LNCaP clone FGC (cell line): ENCODE data around the gene WNT16.

Experiments used
- DNase-seq: peaks from one replicate; pipeline ENCODE4 v3.0.0-alpha.2; 2011; ENCODE audit warnings: low read depth
- H3K4me3 ChIP-seq: 2 replicates; pipeline ENCODE4 v1.5.1; 2011; ENCODE audit warnings: mild to moderate bottlenecking, low read depth, low read length, control low read depth
- TF ChIP-seq, protein P1 (sequence below): IDR thresholded peaks from 2 replicates; pipeline ENCODE4 v1.5.1; 2012; ENCODE audit warnings: mild to moderate bottlenecking; ENCODE audit not compliant: control insufficient read depth, insufficient read depth; ENCODE audit errors: extremely low read depth

Gene WNT16

DNA sequence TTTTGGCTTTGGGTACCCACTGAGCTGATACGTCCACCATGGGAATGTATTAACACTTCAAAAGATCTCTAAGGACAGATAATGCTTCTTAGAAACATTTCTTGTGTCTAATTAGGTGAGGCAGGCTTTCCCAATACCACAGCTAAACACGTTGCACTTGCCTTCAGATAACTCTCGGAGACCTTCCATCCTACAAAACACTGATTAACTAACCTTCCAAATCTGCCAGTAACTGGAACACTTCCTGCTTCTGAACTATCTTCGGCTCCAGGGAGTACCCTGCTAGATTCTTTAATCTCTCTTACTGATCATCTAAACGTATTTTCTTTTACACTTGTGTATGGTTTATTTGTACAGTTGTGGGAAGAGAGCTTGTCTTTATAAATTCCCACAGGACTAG is 1.1 kb upstream of the WNT16 start:
- TF ChIP-seq, protein P1, sequence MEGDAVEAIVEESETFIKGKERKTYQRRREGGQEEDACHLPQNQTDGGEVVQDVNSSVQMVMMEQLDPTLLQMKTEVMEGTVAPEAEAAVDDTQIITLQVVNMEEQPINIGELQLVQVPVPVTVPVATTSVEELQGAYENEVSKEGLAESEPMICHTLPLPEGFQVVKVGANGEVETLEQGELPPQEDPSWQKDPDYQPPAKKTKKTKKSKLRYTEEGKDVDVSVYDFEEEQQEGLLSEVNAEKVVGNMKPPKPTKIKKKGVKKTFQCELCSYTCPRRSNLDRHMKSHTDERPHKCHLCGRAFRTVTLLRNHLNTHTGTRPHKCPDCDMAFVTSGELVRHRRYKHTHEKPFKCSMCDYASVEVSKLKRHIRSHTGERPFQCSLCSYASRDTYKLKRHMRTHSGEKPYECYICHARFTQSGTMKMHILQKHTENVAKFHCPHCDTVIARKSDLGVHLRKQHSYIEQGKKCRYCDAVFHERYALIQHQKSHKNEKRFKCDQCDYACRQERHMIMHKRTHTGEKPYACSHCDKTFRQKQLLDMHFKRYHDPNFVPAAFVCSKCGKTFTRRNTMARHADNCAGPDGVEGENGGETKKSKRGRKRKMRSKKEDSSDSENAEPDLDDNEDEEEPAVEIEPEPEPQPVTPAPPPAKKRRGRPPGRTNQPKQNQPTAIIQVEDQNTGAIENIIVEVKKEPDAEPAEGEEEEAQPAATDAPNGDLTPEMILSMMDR = no peak
- no peak for DNase-seq
- no peak overlapping the region for H3K4me3 ChIP-seq

DNA sequence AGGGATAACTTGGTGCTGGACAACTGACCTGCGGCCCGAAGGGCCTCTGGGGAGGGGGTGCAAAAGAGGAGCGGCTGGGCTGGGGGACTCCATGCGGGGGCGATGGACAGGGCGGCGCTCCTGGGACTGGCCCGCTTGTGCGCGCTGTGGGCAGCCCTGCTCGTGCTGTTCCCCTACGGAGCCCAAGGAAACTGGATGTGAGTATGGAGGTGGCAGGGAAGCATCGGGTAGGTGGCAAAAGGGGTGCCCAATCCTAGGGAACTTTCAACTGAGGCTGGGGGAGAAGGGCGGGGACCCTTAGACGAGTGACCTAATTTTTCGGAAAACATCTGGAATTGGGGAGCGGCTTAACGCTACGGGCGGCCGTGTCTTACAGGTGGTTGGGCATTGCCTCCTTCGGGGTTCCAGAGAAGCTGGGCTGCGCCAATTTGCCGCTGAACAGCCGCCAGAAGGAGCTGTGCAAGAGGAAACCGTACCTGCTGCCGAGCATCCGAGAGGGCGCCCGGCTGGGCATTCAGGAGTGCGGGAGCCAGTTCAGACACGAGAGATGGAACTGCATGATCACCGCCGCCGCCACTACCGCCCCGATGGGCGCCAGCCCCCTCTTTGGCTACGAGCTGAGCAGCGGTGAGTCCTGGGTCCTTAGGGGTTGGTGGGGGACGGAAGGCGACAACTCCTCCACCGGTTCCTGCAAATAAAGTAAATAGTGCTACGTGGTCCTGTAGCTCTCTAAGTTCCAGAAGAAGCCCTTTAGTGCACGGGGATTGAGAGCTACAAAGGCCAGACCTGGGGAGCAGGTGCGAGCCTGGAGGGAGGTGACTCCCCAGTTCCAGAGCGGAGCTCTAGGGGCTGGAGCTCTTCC is 622 bp downstream of the WNT16 start:
- DNase-seq = no peak
- TF ChIP-seq, protein P1 = no peak
- no peak overlapping the region for H3K4me3 ChIP-seq

DNA sequence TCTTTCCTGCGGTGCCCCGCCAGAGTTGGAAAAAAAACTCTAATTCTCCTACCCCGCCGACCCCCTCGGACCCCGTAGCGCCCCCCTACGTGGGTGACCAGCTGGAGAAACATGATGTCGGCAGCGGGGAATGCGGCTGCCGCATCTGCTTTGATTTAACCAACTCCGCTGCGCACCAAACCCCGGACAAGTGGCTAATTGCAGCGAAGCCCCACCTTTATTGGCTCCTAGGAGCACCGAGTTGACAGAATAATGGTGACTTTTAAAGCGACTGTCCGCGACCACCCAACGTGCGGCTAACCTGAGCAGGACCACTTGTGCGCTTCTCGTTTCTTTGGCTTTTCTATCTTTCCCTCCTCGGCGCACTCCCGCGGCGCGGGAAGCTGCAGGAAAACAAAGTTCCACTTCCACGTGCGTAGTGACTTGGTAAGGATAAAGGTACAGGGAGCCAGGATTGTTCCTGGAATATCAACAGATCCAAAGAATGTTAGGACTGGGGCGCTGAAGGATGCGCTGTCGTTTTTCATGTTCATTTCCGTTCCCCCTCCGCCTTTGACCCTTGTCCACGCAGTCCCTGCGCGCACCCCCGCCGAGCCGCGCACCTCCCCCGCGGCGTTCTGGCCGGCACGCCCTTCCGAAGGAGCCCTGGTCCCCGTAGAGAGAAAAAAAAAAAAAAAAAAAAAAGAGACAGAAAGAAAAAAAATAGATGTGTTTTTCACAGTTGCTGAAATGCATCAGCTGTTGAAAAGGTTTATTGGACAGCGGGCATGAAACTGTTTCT is 1.4 kb downstream of the WNT16 start:
- no peak overlapping the region for H3K4me3 ChIP-seq
- DNase-seq = no peak

DNA sequence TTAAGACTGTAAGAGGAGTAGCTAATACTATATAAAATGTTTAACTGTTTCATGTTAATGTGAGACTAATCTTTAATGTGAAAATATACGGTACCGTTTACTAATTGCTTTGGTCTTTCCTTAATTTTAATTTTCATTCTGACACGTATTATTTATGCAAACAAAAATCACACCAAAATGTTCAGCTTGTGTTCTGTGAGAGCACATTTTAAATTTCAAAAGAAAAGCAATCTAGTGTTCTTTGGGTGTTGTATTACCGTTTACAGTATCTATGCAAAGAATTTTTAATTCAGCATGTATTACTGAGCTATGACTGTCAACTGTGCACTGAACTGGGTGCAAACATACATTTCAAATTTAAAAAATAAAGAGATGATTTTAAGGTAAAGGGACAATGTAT is 2.2 kb downstream of the WNT16 start:
- no peak overlapping the region for H3K4me3 ChIP-seq
- no peak for DNase-seq
- TF ChIP-seq, protein P1 = no peak

More for the DNA sequence above, 1.4 kb downstream of the WNT16 start:
- TF ChIP-seq, protein P1 = no peak

DNA sequence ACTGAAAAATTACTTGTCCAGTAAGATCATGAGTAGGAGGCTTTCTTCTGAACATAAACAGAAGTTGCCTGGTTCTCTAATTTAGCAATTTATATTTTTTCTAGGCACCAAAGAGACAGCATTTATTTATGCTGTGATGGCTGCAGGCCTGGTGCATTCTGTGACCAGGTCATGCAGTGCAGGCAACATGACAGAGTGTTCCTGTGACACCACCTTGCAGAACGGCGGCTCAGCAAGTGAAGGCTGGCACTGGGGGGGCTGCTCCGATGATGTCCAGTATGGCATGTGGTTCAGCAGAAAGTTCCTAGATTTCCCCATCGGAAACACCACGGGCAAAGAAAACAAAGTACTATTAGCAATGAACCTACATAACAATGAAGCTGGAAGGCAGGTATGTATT is 2.8 kb downstream of the WNT16 start:
- TF ChIP-seq, protein P1 = no peak
- no peak for DNase-seq
- H3K4me3 ChIP-seq = no peak overlapping the region

DNA sequence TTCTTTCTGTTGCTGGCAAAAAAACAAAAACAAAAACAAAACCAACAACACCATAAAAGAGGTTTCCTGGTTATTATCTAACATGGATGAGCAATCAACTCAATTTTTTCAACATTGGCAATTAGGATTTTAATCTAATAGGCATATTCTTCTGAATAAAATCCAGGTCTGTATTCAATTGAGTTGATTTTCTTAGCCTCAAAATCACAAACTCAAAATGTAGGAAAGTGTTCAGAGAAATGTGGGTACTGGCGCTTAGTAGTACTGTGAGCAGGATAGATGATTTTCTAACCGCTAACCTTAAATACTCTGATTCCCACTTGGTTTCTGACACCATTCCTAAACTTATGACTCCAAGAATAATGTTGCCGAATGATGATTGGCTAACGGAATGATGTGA is 5.6 kb downstream of the WNT16 start:
- TF ChIP-seq, protein P1 = no peak
- H3K4me3 ChIP-seq = no peak overlapping the region
- DNase-seq = no peak
